Measurements from ENCODE around the gene NCAPG2.

NCAPG2 gene

GRCh38 chr7:158588878-158589442 lies 115.6 kb downstream of the NCAPG2 start:
- DNase-seq = no peak

GRCh38 chr7:158588085-158588877 lies 116.3 kb downstream of the NCAPG2 start:
- no peak for DNase-seq

GRCh38 chr7:158587162-158588084 lies 117.2 kb downstream of the NCAPG2 start, which contains the start of gene PTPRN2:
PTPRN2 (minus strand) TSS chr7:158587823.
- DNase-seq = peak; percentile 15 to 63

GRCh38 chr7:158586499-158587161 lies 118.0 kb downstream of the NCAPG2 start:
- DNase-seq = no peak

GRCh38 chr7:158585721-158586498 lies 118.7 kb downstream of the NCAPG2 start:
- DNase-seq = peak; percentile 32 to 43

GRCh38 chr7:158584407-158584806 lies 120.2 kb downstream of the NCAPG2 start:
- DNase-seq = no peak

- DNase-seq = no peak
Observed at GRCh38 chr7:158583810-158584209, 120.8 kb downstream of the NCAPG2 start.

- no peak for DNase-seq
Observed at GRCh38 chr7:158583143-158583542, 121.5 kb downstream of the NCAPG2 start.

- peak; percentile 32 to 58 for DNase-seq
Observed at GRCh38 chr7:158582089-158582456, 122.5 kb downstream of the NCAPG2 start.

- DNase-seq = peak; percentile 85 to 87
Observed at GRCh38 chr7:158581440-158582088, 123.0 kb downstream of the NCAPG2 start.

Measured in SHP77 (cell line).